HepG2 (cell line): ENCODE results near the gene ST6GALNAC6. TPM values are rescaled to one million over a fixed set of nuclear protein-coding genes. Genes with fewer than 3 reads are reported as not detected.

Source experiments
- ATF7-NPFF ChIP-seq: sonication (generic); formaldehyde crosslinking; IDR thresholded peaks from 2 replicates; pipeline ENCODE4 v1.8.1; 2023; ENCODE audit warnings: mild to moderate bottlenecking, low read depth, missing genetic modification reagents, moderate library complexity
- ATM ChIP-seq: fragments of 450-650 bp; IDR thresholded peaks from 2 replicates; pipeline ENCODE4 v1.7.1; 2017; ENCODE audit warnings: mild to moderate bottlenecking, borderline replicate concordance
- CAMTA2 ChIP-seq: sonication (generic); formaldehyde crosslinking; IDR thresholded peaks from 2 replicates; pipeline ENCODE4 v1.4.0; 2020; ENCODE audit warnings: mild to moderate bottlenecking, missing genetic modification reagents, borderline replicate concordance
- CBX1 ChIP-seq: IDR thresholded peaks from one replicate; pipeline ENCODE4 v1.6.1; 2016; ENCODE audit warnings: antibody characterized with exemption, low read depth
- CREB1 ChIP-seq, 2 experiments: fragments of 450-650 bp in 1 of 2; IDR thresholded peaks; 2 replicates each; pipeline ENCODE4 v1.6.1; 2016 to 2017; ENCODE audit warnings: control low read depth in 1 of 2, mild to moderate bottlenecking in 1 of 2, missing compliant biosample characterization in 1 of 2, missing genetic modification characterization in 1 of 2
- DZIP1 ChIP-seq: sonication (generic); formaldehyde crosslinking; IDR thresholded peaks from 2 replicates; pipeline ENCODE4 v1.5.0; 2020; ENCODE audit warnings: mild to moderate bottlenecking, missing genetic modification reagents
- MYNN ChIP-seq: sonication (generic); formaldehyde crosslinking; IDR thresholded peaks from 2 replicates; pipeline ENCODE4 v1.4.0; 2020; ENCODE audit warnings: mild to moderate bottlenecking, low read depth, missing genetic modification reagents
- PREB ChIP-seq: sonication (generic); formaldehyde crosslinking; IDR thresholded peaks from 2 replicates; pipeline ENCODE4 v1.4.0; 2020; ENCODE audit warnings: missing genetic modification reagents
- RARG ChIP-seq: sonication (generic); formaldehyde crosslinking; IDR thresholded peaks from 2 replicates; pipeline ENCODE4 v1.4.0; 2020; ENCODE audit warnings: low read depth, mild to moderate bottlenecking, missing genetic modification reagents
- RORA ChIP-seq: sonication (generic); formaldehyde crosslinking; IDR thresholded peaks from 2 replicates; pipeline ENCODE4 v1.5.0; 2020; ENCODE audit warnings: mild to moderate bottlenecking, missing genetic modification reagents, moderate library complexity
- STAT5B ChIP-seq: sonication (generic); formaldehyde crosslinking; IDR thresholded peaks from 2 replicates; pipeline ENCODE4 v1.4.0; 2020; ENCODE audit warnings: missing genetic modification reagents
- TBL1XR1 ChIP-seq: fragments of 150-350 bp; IDR thresholded peaks from 2 replicates; pipeline ENCODE4 v1.6.1; 2014; ENCODE audit warnings: borderline replicate concordance, low read length; ENCODE audit not compliant: partially characterized antibody
- TSC22D2 ChIP-seq: sonication (generic); formaldehyde crosslinking; IDR thresholded peaks from 2 replicates; pipeline ENCODE4 v1.5.1; 2020; ENCODE audit warnings: missing genetic modification reagents, mild to moderate bottlenecking, borderline replicate concordance
- USF2 ChIP-seq, 2 experiments: sonication (generic) in 1 of 2; formaldehyde crosslinking in 1 of 2; IDR thresholded peaks; 2 replicates each; pipeline versions ENCODE4 v1.5.1 to v1.6.1; 2011 to 2020; ENCODE audit warnings: borderline replicate concordance in 1 of 2, low read depth in 1 of 2, low read length in 1 of 2, mild to moderate bottlenecking in 1 of 2, missing genetic modification reagents in 1 of 2, moderate library complexity in 1 of 2
- YEATS2 ChIP-seq: sonication (generic); formaldehyde crosslinking; IDR thresholded peaks from 2 replicates; pipeline ENCODE4 v1.4.0; 2020; ENCODE audit warnings: missing genetic modification reagents, borderline replicate concordance
- ZNF136 ChIP-seq: sonication (generic); formaldehyde crosslinking; IDR thresholded peaks from 2 replicates; pipeline ENCODE4 v1.8.1; 2022; ENCODE audit warnings: low read depth, mild to moderate bottlenecking, moderate library complexity, missing genetic modification reagents
- ZNF160 ChIP-seq: sonication (generic); formaldehyde crosslinking; IDR thresholded peaks from 2 replicates; pipeline ENCODE4 v1.8.0; 2022; ENCODE audit warnings: mild to moderate bottlenecking, inconsistent platforms, missing genetic modification reagents
- ZNF234 ChIP-seq: sonication (generic); formaldehyde crosslinking; conservative IDR thresholded peaks from 2 replicates; pipeline ENCODE4 v1.5.1; 2020; ENCODE audit warnings: mild to moderate bottlenecking, missing genetic modification reagents
- ZNF24 ChIP-seq: fragments of 450-650 bp; IDR thresholded peaks from 2 replicates; pipeline ENCODE4 v1.6.1; 2017; ENCODE audit warnings: antibody characterized with exemption, mild to moderate bottlenecking
- ZNF251 ChIP-seq: sonication (generic); formaldehyde crosslinking; IDR thresholded peaks from 2 replicates; pipeline ENCODE4 v1.9.0; 2021; ENCODE audit warnings: mild to moderate bottlenecking, missing genetic modification reagents
- ZNF326 ChIP-seq: sonication (generic); formaldehyde crosslinking; IDR thresholded peaks from 2 replicates; pipeline ENCODE4 v1.4.0; 2020; ENCODE audit warnings: missing genetic modification reagents, borderline replicate concordance
- ZNF564 ChIP-seq: sonication (generic); formaldehyde crosslinking; IDR thresholded peaks from 2 replicates; pipeline ENCODE4 v1.8.1; 2023; ENCODE audit warnings: mild to moderate bottlenecking, missing genetic modification reagents
- polyA plus RNA-seq, 8 experiments: library from polyadenylated mRNA; depleted of rRNA in 3 of 8; stranded (reverse) in 7 of 8; unstranded in 1 of 8; fragments of >200 nt; fragmentation: Illumina TruSeq in 4 of 8; extraction: Trizol in 4 of 8; gene quantifications; 2 replicates each; pipeline versions ENCODE4 v1.2.1 to v1.2.3, GENCODE V29; 2011 to 2016; ENCODE audit warnings: low read depth in 4 of 8, missing spikeins in 1 of 8, mixed read lengths in 1 of 8; ENCODE audit not compliant: insufficient read depth in 1 of 8
- total RNA-seq, 5 experiments: library from RNA; depleted of rRNA; stranded (reverse); fragments of >200 nt; fragmentation: Illumina TruSeq; extraction: Trizol; gene quantifications; 2 replicates each; pipeline ENCODE4 v1.2.3, GENCODE V29; 2016; ENCODE audit warnings: low read depth in 1 of 5
- TF ChIP-seq, protein P1 (sequence below): sonication (generic); formaldehyde crosslinking; IDR thresholded peaks from 2 replicates; pipeline ENCODE4 v1.4.0; 2020; ENCODE audit warnings: missing genetic modification reagents

Gene ST6GALNAC6
- total and polyA plus RNA-seq, 2 of the 13 experiments (the other 11 are each of a cell fraction or from before 2014, with no cell fraction given): 18.5 to 65.4 TPM

- TF ChIP-seq DZIP1 (CRISPR knock-in tag) (no peak), ZNF251 (CRISPR knock-in tag) (no peak), ZNF160 (CRISPR knock-in tag) (no peak), TSC22D2 (no peak), ZNF564 (no peak), TBL1XR1 (no peak), CAMTA2 (CRISPR knock-in tag) (no peak), MYNN (CRISPR knock-in tag) (no peak), STAT5B (CRISPR knock-in tag) (no peak), ZNF234 (no peak), ZNF24 (no peak), RARG (CRISPR knock-in tag) (no peak), USF2 (IDR thresholded peaks at IDR 0.05; ENCODE audit: low read depth, low read length) (no peak), USF2 (CRISPR knock-in tag; IDR thresholded peaks at IDR 0.05; ENCODE audit: borderline replicate concordance) (no peak), YEATS2 (CRISPR knock-in tag) (no peak), CREB1 (IDR thresholded peaks at IDR 0.05) (no peak), CREB1 (CRISPR knock-in tag; IDR thresholded peaks at IDR 0.05) (no peak), ZNF136 (CRISPR knock-in tag) (no peak), ZNF326 (CRISPR knock-in tag) (0 out of 2 replicates have a peak, but pooled peaks have one; percentile 55), ATM (no peak), ATF7-NPFF (no peak), PREB (no peak), RORA (CRISPR knock-in tag) (no peak), CBX1 (no peak)
- TF ChIP-seq, protein P1, sequence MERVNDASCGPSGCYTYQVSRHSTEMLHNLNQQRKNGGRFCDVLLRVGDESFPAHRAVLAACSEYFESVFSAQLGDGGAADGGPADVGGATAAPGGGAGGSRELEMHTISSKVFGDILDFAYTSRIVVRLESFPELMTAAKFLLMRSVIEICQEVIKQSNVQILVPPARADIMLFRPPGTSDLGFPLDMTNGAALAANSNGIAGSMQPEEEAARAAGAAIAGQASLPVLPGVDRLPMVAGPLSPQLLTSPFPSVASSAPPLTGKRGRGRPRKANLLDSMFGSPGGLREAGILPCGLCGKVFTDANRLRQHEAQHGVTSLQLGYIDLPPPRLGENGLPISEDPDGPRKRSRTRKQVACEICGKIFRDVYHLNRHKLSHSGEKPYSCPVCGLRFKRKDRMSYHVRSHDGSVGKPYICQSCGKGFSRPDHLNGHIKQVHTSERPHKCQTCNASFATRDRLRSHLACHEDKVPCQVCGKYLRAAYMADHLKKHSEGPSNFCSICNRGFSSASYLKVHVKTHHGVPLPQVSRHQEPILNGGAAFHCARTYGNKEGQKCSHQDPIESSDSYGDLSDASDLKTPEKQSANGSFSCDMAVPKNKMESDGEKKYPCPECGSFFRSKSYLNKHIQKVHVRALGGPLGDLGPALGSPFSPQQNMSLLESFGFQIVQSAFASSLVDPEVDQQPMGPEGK (CRISPR knock-in tag): peak; percentile 71
Measured at GRCh38 chr9:127943731-127944144, 44.3 kb upstream of the ST6GALNAC6 start (continued).
